Epithelial cell of proximal tubule (primary cell): ENCODE data around the gene ARL4A. TPM values are rescaled to one million over a fixed set of nuclear protein-coding genes. Genes with fewer than 3 reads are reported as not detected.

Experiments used
- DNase-seq: peaks from one replicate; pipeline ENCODE4 v3.0.0-alpha.2; 2011; ENCODE audit warnings: low read depth
- H3K4me3 ChIP-seq: 2 replicates; pipeline ENCODE4 v1.5.1; 2011; ENCODE audit warnings: low read depth, mild to moderate bottlenecking, low read length
- CTCF ChIP-seq: conservative IDR thresholded peaks from 2 replicates; pipeline ENCODE4 v1.5.1; 2012; ENCODE audit warnings: low read depth, mild to moderate bottlenecking, low read length
- total RNA-seq: library from RNA; depleted of rRNA; stranded (reverse); fragments of >200 nt; gene quantifications from 2 replicates; pipeline ENCODE4 v1.2.3, GENCODE V29; 2015

Gene ARL4A
- total RNA-seq, 1 donor from 2014 or later = 22.1 TPM

- TF ChIP-seq CTCF = no peak
- no peak overlapping the region for H3K4me3 ChIP-seq
- DNase-seq = no peak
These were observed 33.9 kb downstream of the ARL4A start for GRCh38 chr7:12721286-12721830.

GRCh38 chr7:12722136-12722535, 34.7 kb downstream of the ARL4A start:
- H3K4me3 ChIP-seq = no peak overlapping the region
- TF ChIP-seq CTCF = no peak
- no peak for DNase-seq

- no peak for DNase-seq
- TF ChIP-seq CTCF = no peak
These were observed 35.5 kb downstream of the ARL4A start for GRCh38 chr7:12722636-12723605.

GRCh38 chr7:12725575-12726316, 38.3 kb downstream of the ARL4A start:
- H3K4me3 ChIP-seq = no peak overlapping the region
- no peak for TF ChIP-seq CTCF
- DNase-seq = no peak

More at GRCh38 chr7:12722636-12723605, 35.5 kb downstream of the ARL4A start:
- no peak overlapping the region for H3K4me3 ChIP-seq

- no peak for TF ChIP-seq CTCF
- no peak overlapping the region for H3K4me3 ChIP-seq
- DNase-seq = no peak
These were observed 39.5 kb downstream of the ARL4A start for GRCh38 chr7:12726908-12727307.

GRCh38 chr7:12727455-12728191, 40.2 kb downstream of the ARL4A start:
- no peak for DNase-seq
- TF ChIP-seq CTCF = no peak
- no peak overlapping the region for H3K4me3 ChIP-seq
